GM19240 (cell line): ENCODE results near the gene KCNQ1.

Source experiments
- DNase-seq: peaks from one replicate; pipeline ENCODE4 v3.0.0; 2011; ENCODE audit warnings: low spot score; ENCODE audit not compliant: insufficient read length

KCNQ1 gene

GRCh38 chr11:2726964-2727363 lies 282.2 kb downstream of the KCNQ1 start:
- DNase-seq = no peak

GRCh38 chr11:2728128-2728662 lies 283.4 kb downstream of the KCNQ1 start:
- DNase-seq = no peak

GRCh38 chr11:2728663-2729332 lies 284.0 kb downstream of the KCNQ1 start:
- DNase-seq = no peak

GRCh38 chr11:2729841-2730240 lies 285.0 kb downstream of the KCNQ1 start:
- no peak for DNase-seq

GRCh38 chr11:2730272-2731129 lies 285.7 kb downstream of the KCNQ1 start:
- DNase-seq = no peak

DNA sequence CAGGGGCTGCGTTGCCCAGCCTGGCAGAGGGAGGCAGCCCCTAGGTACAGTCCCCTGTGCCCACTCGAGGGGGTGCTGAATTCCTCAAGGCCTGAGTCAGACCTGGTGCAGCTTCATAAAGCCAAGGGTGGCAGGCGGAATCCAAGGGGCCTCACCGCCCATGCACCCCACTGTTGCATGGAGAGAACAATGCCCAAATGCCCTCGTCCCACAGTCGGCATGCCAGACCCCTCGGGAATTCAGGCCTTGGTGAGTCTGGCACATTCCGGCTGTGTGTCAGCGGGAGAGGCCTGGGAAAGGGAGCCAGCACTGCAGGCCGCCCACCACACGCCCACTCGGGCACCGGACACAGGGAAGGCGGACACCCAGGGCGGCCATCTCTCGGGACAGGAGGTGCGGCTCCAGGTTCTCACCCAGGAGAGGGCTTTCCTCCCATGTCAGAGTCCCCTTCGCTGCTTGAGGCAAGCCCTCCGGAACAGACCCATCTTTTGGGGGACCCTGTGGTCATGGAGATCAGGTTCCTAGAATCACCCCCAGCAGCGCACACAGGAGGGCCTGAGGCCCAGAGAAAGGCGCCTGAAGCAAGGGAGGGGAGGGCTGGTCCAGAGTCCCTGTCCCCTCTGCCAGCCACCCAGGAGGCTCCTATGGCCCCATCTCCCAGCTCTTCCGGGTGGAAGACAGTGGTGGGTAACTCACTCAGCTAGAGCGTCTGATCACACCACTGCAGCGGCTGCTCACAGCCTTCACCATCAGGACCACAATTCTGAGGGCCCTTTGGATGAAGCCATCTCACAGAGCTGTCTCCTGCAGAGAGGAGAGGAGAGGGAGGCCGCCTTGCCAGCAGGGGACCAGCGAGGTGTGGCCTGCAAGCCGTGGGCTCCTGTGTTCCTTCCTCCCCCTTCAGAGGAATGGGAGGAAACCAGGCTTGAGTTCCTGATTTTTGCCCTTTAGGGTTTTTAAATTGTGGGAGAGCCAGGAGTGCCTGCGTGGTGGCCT lies 286.6 kb downstream of the KCNQ1 start:
- DNase-seq = no peak

- DNase-seq = no peak
Measured at GRCh38 chr11:2732261-2732939, 287.6 kb downstream of the KCNQ1 start.

- no peak for DNase-seq
Measured at GRCh38 chr11:2732940-2733628, 288.3 kb downstream of the KCNQ1 start.

- DNase-seq = no peak
Measured at GRCh38 chr11:2734181-2735052, 289.6 kb downstream of the KCNQ1 start.

GRCh38 chr11:2735053-2735589 lies 290.3 kb downstream of the KCNQ1 start:
- no peak for DNase-seq

- DNase-seq = no peak
Measured at GRCh38 chr11:2736577-2737225, 291.9 kb downstream of the KCNQ1 start.

DNA sequence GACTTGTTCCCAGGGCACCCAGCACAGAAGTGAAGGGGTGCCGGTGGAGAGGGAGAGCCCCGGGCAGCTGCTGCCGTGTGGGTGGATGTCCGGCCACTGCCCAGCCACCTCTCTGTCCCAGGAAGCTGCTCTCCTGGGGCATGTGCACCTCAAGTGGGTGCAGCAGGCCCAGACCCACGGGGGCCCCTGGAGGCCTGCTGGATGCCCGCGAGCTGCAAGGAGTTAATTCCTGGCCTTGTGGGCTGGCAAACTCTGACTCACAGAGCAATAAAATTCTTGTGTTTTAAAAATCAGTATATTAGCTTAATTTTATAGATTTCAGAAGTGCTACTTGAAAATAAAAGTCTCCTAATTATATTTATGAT lies 292.4 kb downstream of the KCNQ1 start:
- DNase-seq = no peak

- DNase-seq = no peak
Measured at GRCh38 chr11:2737866-2738265, 293.1 kb downstream of the KCNQ1 start.

DNA sequence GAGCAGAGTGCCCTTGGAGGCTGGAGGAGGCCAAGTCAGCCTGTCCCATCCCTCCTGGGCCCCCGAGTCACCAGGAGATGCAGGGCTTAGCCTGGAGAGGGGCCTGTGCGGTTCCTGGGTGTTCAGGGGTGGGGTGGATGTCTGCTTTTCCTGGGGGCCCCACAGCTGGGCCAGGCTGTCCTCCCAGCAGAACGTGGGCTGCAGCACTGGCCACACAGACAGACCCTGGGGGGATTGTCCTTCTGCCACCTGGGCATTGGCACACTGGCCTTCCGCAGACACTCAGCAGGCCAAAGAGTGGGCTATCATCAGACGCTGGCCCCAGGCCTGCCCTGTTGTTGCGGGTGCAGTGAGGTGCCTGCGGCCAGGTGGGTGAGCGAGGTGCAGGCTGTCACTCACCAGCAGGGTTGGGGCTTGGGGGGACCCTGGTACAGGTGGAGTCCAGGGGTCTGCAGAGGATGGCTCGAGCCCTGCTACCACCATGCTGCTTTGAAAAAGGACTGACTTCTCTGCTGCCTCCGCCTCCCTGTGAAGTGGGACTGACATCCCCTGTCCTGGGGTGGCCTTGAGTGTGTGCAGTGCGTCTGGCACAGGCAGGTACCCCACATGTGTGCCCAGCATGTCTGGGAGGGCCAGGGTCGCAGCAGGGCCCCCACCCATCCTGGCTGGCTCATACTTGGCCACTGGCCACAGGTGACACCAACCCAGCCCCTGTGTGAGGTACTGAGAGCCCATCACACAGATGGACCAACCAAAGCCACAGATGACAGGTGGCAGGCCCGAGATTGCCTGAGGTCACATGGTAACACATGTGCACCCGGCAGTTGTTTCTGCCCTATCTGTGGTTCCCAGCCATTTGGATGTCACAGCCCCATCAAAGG lies 294.0 kb downstream of the KCNQ1 start:
- no peak for DNase-seq

DNA sequence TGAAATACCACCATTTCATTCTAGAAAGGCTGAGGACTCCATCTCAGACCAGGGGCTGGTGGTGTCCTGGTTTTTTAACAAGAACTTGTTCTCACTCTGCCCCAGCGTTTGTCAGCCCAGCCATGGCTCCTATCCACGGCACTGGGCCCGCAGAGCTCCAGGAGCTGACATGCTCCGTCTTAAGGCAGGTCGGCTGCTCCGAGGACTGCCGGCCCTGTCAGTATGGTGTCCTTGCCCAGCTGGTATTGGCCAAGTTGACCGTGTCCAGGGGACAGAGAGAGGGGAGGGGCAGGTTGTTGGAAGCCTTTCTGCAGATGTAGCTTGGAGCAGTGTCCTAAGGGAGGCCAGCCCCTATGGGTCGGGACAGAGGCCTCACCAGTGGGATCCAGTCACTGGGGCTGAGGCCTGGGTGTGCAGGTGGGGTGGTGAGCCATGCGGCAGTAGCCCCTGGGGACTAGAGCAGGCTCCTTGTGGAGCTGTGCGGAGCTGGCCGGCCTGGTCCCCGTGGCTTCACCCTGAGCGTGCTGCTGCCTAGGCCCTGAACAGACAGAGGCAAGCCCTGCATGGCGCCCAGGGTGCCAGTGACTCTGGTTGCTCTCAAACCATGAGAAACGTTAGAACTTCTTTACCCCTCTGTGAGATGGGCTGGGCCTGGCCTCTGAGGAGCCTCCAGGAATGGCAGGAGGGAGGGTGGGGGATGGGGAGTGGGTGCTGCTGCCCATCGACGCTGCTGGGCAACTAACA lies 294.9 kb downstream of the KCNQ1 start:
- no peak for DNase-seq

DNA sequence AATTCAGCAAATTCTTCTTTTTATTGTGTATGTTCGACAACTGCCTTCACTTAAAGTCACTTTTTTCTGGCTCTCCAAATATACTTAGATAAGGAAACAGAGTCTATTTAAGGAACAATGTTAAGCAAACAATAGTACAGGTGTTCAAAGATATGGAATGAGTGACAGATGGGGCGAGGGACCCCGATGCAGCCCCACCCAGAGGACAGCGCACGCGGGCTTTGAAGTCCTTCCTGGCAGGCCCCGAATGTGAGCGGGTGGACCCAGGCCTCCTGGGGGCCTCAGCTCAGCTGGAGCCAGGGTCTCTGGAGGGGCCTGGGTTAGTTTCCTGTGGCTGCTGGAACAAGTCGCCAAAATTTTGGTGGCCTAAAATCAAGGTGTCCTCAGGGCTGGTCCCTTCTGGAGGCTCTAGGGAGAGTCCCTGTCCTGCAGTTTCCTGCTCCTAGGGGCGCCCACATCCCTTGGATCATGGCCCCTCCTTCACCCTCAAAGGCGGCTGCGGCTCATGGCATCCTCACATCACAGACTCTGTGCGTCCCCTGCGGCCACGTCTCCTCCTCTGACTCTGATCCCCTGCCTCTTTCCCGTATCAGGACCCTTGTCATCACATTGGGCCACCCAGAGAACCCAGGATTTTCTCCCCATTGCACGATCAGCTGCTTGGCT lies 295.6 kb downstream of the KCNQ1 start:
- no peak for DNase-seq
